NB4 (cell line): Measurements from ENCODE around the gene TMBIM6.

Experiments
- CTCF ChIP-seq: IDR thresholded peaks from one replicate; pipeline ENCODE4 v1.5.1; 2012; ENCODE audit warnings: low read depth, low read length
- MAX ChIP-seq: IDR thresholded peaks from 2 replicates; pipeline ENCODE4 v1.6.1; 2011; ENCODE audit warnings: low read depth, low read length
- MYC ChIP-seq: IDR thresholded peaks from 2 replicates; pipeline ENCODE4 v1.6.1; 2011; ENCODE audit warnings: low read depth, low read length
- POLR2A ChIP-seq: IDR thresholded peaks from 2 replicates; pipeline ENCODE4 v1.6.1; 2011; ENCODE audit warnings: mild to moderate bottlenecking; ENCODE audit not compliant: insufficient read length; ENCODE audit errors: extremely low read depth

GRCh38 chr12:49800421-49801140, 59.2 kb downstream of the TMBIM6 start:
- TF ChIP-seq CTCF (no peak), POLR2A (no peak), MYC (no peak), MAX (no peak)
